ENCODE results near the gene AOC3. TPM values are rescaled to one million over a fixed set of nuclear protein-coding genes. Genes with fewer than 3 reads are reported as not detected.

The AOC3 gene
- total and polyA plus RNA-seq, 2 of the 13 experiments (the other 11 are each of a cell fraction or from before 2014, with no cell fraction given): 8.7 to 51.7 TPM

GRCh38 chr17:42901535-42902229, 50.7 kb downstream of the AOC3 start (continued):
- TF ChIP-seq SUZ12 (IDR thresholded peaks at IDR 0.05; ENCODE audit: low read depth, low read length): no peak
- TF ChIP-seq ZKSCAN5 (CRISPR knock-in tag; IDR thresholded peaks at IDR 0.05): no peak
- TF ChIP-seq FOXM1 (CRISPR knock-in tag; IDR thresholded peaks at IDR 0.05): no peak
- no peak for TF ChIP-seq ZBTB20 (CRISPR knock-in tag; IDR thresholded peaks at IDR 0.05; ENCODE audit: borderline replicate concordance, low read depth)
- TF ChIP-seq MED13 (CRISPR knock-in tag; IDR thresholded peaks at IDR 0.05): no peak
- TF ChIP-seq ZNF746 (CRISPR knock-in tag; IDR thresholded peaks at IDR 0.05): no peak
- TF ChIP-seq PREB (CRISPR knock-in tag; IDR thresholded peaks at IDR 0.05): no peak
- TF ChIP-seq NFATC3 (CRISPR knock-in tag; IDR thresholded peaks at IDR 0.05): no peak
- TF ChIP-seq ZNF256 (CRISPR knock-in tag; conservative IDR thresholded peaks at IDR 0.05): no peak
- TF ChIP-seq TCF12 (IDR thresholded peaks at IDR 0.05): no peak
- no peak for TF ChIP-seq TCF12 (CRISPR knock-in tag; IDR thresholded peaks at IDR 0.05)
- no peak for TF ChIP-seq SMAD9 (CRISPR knock-in tag; IDR thresholded peaks at IDR 0.05)
- no peak for TF ChIP-seq IKZF1 (IDR thresholded peaks at IDR 0.05)
- TF ChIP-seq ZNF558 (CRISPR knock-in tag; IDR thresholded peaks at IDR 0.05; ENCODE audit: borderline replicate concordance): no peak
- no peak for TF ChIP-seq NKX3-1 (CRISPR knock-in tag; IDR thresholded peaks at IDR 0.05)
- TF ChIP-seq ZNF292 (CRISPR knock-in tag; IDR thresholded peaks at IDR 0.05; ENCODE audit: borderline replicate concordance, low read depth): 0 out of 2 replicates have a peak, but pooled peaks have one; percentile 17
- no peak for TF ChIP-seq THAP8 (CRISPR knock-in tag; IDR thresholded peaks at IDR 0.05; ENCODE audit: borderline replicate concordance)
- no peak for TF ChIP-seq NFKB2 (CRISPR knock-in tag; IDR thresholded peaks at IDR 0.05; ENCODE audit: borderline replicate concordance)
- TF ChIP-seq CHCHD3 (CRISPR knock-in tag; IDR thresholded peaks at IDR 0.05): no peak
- TF ChIP-seq ZNF766 (CRISPR knock-in tag; IDR thresholded peaks at IDR 0.05; ENCODE audit: borderline replicate concordance): peak; percentile 30; the same call in 1 of the 2 replicates
- no peak for TF ChIP-seq KLF15 (CRISPR knock-in tag; IDR thresholded peaks at IDR 0.05; ENCODE audit: borderline replicate concordance)
- TF ChIP-seq ZBTB39 (CRISPR knock-in tag; IDR thresholded peaks at IDR 0.05): no peak
- TF ChIP-seq RBFOX2 (IDR thresholded peaks at IDR 0.05; ENCODE audit: low read depth, low read length): no peak
- TF ChIP-seq HMGA1 (CRISPR knock-in tag; conservative IDR thresholded peaks at IDR 0.05): no peak
- no peak for TF ChIP-seq ZNF761 (CRISPR knock-in tag; conservative IDR thresholded peaks at IDR 0.05)
- TF ChIP-seq HOXA7 (CRISPR knock-in tag; IDR thresholded peaks at IDR 0.05): no peak
- no peak for TF ChIP-seq ZNF737 (CRISPR knock-in tag; IDR thresholded peaks at IDR 0.05; ENCODE audit: borderline replicate concordance)
- no peak for TF ChIP-seq SKI (IDR thresholded peaks at IDR 0.05; ENCODE audit: partially characterized antibody)
- TF ChIP-seq HNRNPL (IDR thresholded peaks at IDR 0.05; ENCODE audit: low read depth, low read length): no peak

Measured in HepG2 (cell line).